Right hindlimb (tissue), 1 donor: ENCODE data around the gene CCT3.

Source experiments
- DNase-seq: peaks from one replicate; pipeline ENCODE4 v3.0.0-alpha.2; 2018

CCT3 gene

GRCh38 chr1:156270314-156270713 is 67.8 kb downstream of the CCT3 start:
- DNase-seq = no peak

- no peak for DNase-seq
These were observed 69.8 kb downstream of the CCT3 start for GRCh38 chr1:156268336-156268735.

- no peak for DNase-seq
These were observed 72.0 kb downstream of the CCT3 start for GRCh38 chr1:156266051-156266450.

- DNase-seq = no peak
These were observed 74.8 kb downstream of the CCT3 start for GRCh38 chr1:156263288-156263655.

GRCh38 chr1:156262461-156263287 is 75.4 kb downstream of the CCT3 start:
- DNase-seq = no peak

- DNase-seq = no peak
These were observed 77.2 kb downstream of the CCT3 start for GRCh38 chr1:156260896-156261295.

GRCh38 chr1:156259805-156260204 is 78.3 kb downstream of the CCT3 start:
- DNase-seq = no peak
